ENCODE data around the gene SLC18A3.

SLC18A3 gene

GRCh38 chr10:49653273-49653929 is 43.3 kb downstream of the SLC18A3 start:
- DNase-seq, result no peak

GRCh38 chr10:49654036-49654693 is 44.1 kb downstream of the SLC18A3 start:
- DNase-seq, result no peak

GRCh38 chr10:49655099-49655498 is 45.0 kb downstream of the SLC18A3 start:
- DNase-seq, result no peak

- DNase-seq, result no peak
Measured at GRCh38 chr10:49656845-49657493, 46.9 kb downstream of the SLC18A3 start.

GRCh38 chr10:49657606-49658005 is 47.5 kb downstream of the SLC18A3 start:
- no peak for DNase-seq

GRCh38 chr10:49661140-49661856 is 51.2 kb downstream of the SLC18A3 start:
- no peak for DNase-seq
